Gastroesophageal sphincter (tissue), 3 donors: ENCODE measurements around the gene ADGRL2.

Experiments used
- CTCF ChIP-seq, 4 experiments: fragments of 200-600 bp in 2 of 4; fragments of 450-650 bp in 2 of 4; sonication (generic) in 1 of 4; IDR thresholded peaks; one replicate each; pipeline ENCODE4 v1.5.1; 2017 to 2019; ENCODE audit warnings: antibody characterized with exemption in 4 of 4, mild to moderate bottlenecking in 2 of 4, moderate library complexity in 2 of 4
- EP300 ChIP-seq: sonication (generic); formaldehyde crosslinking; IDR thresholded peaks from one replicate; pipeline ENCODE4 v1.6.1; 2017; ENCODE audit warnings: antibody characterized with exemption, mild to moderate bottlenecking
- POLR2A ChIP-seq, 2 donors: fragments of 450-650 bp; IDR thresholded peaks; one replicate each; pipeline ENCODE4 v1.6.1; 2017; ENCODE audit warnings: antibody characterized with exemption in 2 of 2, mild to moderate bottlenecking in 2 of 2, moderate library complexity in 1 of 2
- POLR2AphosphoS5 ChIP-seq: sonication (generic); formaldehyde crosslinking; IDR thresholded peaks from one replicate; pipeline ENCODE4 v1.6.1; 2017; ENCODE audit warnings: antibody characterized with exemption

- TF ChIP-seq POLR2AphosphoS5 (no peak), CTCF (IDR thresholded peaks at IDR 0.05) (no peak), POLR2A (IDR thresholded peaks at IDR 0.05) (no peak), EP300 (no peak)
These were observed 128.4 kb downstream of the ADGRL2 start for GRCh38 chr1:81929106-81929505.
